Measurements from ENCODE around the gene SFT2D3. TPM values are rescaled to one million over a fixed set of nuclear protein-coding genes. Genes with fewer than 3 reads are reported as not detected.

SFT2D3 gene
- total RNA-seq, 1 experiment from 2014 or later: 5.6 TPM

GRCh38 chr2:127657232-127657595 lies 44.1 kb upstream of the SFT2D3 start:
- ATAC-seq (no peak), DNase-seq (ENCODE audit: low read depth, low spot score) (no peak)
- BruUV-seq (replicated peaks): no TSS peak
- TF ChIP-seq TCF7L2 (IDR thresholded peaks at IDR 0.05; ENCODE audit: low read depth, low read length): no peak
- no peak for TF ChIP-seq SIN3A (IDR thresholded peaks at IDR 0.05; ENCODE audit: borderline replicate concordance, insufficient read depth, low read depth, low read length)
- TF ChIP-seq, protein P1, sequence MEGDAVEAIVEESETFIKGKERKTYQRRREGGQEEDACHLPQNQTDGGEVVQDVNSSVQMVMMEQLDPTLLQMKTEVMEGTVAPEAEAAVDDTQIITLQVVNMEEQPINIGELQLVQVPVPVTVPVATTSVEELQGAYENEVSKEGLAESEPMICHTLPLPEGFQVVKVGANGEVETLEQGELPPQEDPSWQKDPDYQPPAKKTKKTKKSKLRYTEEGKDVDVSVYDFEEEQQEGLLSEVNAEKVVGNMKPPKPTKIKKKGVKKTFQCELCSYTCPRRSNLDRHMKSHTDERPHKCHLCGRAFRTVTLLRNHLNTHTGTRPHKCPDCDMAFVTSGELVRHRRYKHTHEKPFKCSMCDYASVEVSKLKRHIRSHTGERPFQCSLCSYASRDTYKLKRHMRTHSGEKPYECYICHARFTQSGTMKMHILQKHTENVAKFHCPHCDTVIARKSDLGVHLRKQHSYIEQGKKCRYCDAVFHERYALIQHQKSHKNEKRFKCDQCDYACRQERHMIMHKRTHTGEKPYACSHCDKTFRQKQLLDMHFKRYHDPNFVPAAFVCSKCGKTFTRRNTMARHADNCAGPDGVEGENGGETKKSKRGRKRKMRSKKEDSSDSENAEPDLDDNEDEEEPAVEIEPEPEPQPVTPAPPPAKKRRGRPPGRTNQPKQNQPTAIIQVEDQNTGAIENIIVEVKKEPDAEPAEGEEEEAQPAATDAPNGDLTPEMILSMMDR (IDR thresholded peaks at IDR 0.05): no peak
- TF ChIP-seq, protein P2, sequence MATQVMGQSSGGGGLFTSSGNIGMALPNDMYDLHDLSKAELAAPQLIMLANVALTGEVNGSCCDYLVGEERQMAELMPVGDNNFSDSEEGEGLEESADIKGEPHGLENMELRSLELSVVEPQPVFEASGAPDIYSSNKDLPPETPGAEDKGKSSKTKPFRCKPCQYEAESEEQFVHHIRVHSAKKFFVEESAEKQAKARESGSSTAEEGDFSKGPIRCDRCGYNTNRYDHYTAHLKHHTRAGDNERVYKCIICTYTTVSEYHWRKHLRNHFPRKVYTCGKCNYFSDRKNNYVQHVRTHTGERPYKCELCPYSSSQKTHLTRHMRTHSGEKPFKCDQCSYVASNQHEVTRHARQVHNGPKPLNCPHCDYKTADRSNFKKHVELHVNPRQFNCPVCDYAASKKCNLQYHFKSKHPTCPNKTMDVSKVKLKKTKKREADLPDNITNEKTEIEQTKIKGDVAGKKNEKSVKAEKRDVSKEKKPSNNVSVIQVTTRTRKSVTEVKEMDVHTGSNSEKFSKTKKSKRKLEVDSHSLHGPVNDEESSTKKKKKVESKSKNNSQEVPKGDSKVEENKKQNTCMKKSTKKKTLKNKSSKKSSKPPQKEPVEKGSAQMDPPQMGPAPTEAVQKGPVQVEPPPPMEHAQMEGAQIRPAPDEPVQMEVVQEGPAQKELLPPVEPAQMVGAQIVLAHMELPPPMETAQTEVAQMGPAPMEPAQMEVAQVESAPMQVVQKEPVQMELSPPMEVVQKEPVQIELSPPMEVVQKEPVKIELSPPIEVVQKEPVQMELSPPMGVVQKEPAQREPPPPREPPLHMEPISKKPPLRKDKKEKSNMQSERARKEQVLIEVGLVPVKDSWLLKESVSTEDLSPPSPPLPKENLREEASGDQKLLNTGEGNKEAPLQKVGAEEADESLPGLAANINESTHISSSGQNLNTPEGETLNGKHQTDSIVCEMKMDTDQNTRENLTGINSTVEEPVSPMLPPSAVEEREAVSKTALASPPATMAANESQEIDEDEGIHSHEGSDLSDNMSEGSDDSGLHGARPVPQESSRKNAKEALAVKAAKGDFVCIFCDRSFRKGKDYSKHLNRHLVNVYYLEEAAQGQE (IDR thresholded peaks at IDR 0.05; ENCODE audit: insufficient read depth in 1 of 2, low read depth in 2 of 2, low read length in 1 of 2): no peak
- ChIA-PET POLR2A (no interaction called here), CTCF (no interaction called here)
- H3K4me3 ChIP-seq (ENCODE audit: low read depth in 2 of 2, low read length in 2 of 2): no peak overlapping the region
- no peak overlapping the region for H3K27ac ChIP-seq (ENCODE audit: low read length)
- in situ Hi-C loops (cut with HindIII; ENCODE audit: low pct_unique_long_range_greater_than_20kb, low sequenced_read_pairs): no loop called here
- no peaks in the 10 kb centered on the region for H3K36me3 ChIP-seq (ENCODE audit: control insufficient read depth, insufficient read depth, low read length)
- no peaks in the 10 kb centered on the region for H3K27me3 ChIP-seq (ENCODE audit: control insufficient read depth, insufficient read depth, low read length)
- H3K4me1 ChIP-seq (ENCODE audit: control insufficient read depth, insufficient read depth, low read length): no peaks in the 10 kb centered on the region
- intact Hi-C loops (cut with micrococcal nuclease; ENCODE audit: unreplicated experiment): no loop called here
- H3K9me3 ChIP-seq (ENCODE audit: control insufficient read depth, insufficient read depth, low read depth, low read length): no peaks in the 10 kb centered on the region

- Histone ChIP-seq H3K9me3 (ENCODE audit: control insufficient read depth, insufficient read depth, low read depth, low read length) (no peaks in the 10 kb centered on the region), H3K4me1 (ENCODE audit: control insufficient read depth, insufficient read depth, low read length) (no peaks in the 10 kb centered on the region), H3K27ac (ENCODE audit: low read length) (no peak overlapping the region), H3K27me3 (ENCODE audit: control insufficient read depth, insufficient read depth, low read length) (no peaks in the 10 kb centered on the region), H3K36me3 (ENCODE audit: control insufficient read depth, insufficient read depth, low read length) (no peaks in the 10 kb centered on the region), H3K4me3 (ENCODE audit: low read depth in 2 of 2, low read length in 2 of 2) (no peak overlapping the region)
- BruUV-seq (replicated peaks): no TSS peak
- in situ Hi-C loops (cut with HindIII; ENCODE audit: low pct_unique_long_range_greater_than_20kb, low sequenced_read_pairs): no loop called here
- ChIA-PET CTCF (no interaction called here), POLR2A (no interaction called here)
- ATAC-seq (no peak), DNase-seq (ENCODE audit: low read depth, low spot score) (no peak)
- TF ChIP-seq POLR2AphosphoS5 (IDR thresholded peaks at IDR 0.05; ENCODE audit: low read depth, low read length) (no peak), TCF7L2 (IDR thresholded peaks at IDR 0.05; ENCODE audit: low read depth, low read length) (no peak), SIN3A (IDR thresholded peaks at IDR 0.05; ENCODE audit: borderline replicate concordance, insufficient read depth, low read depth, low read length) (no peak)
- TF ChIP-seq, protein P1 (IDR thresholded peaks at IDR 0.05): no peak
- TF ChIP-seq, protein P2 (IDR thresholded peaks at IDR 0.05; ENCODE audit: insufficient read depth in 1 of 2, low read depth in 2 of 2, low read length in 1 of 2): no peak
- intact Hi-C loops (cut with micrococcal nuclease; ENCODE audit: unreplicated experiment): no loop called here
These were observed 43.2 kb upstream of the SFT2D3 start for GRCh38 chr2:127658146-127658545.
